PC-3 (cell line): Measurements from ENCODE around the gene ARF1. TPM values are rescaled to one million over a fixed set of nuclear protein-coding genes. Genes with fewer than 3 reads are reported as not detected.

Experiments
- ATAC-seq: fragments of 200-7000 bp; cut with Tn5 transposase; 2 replicates; pipeline ENCODE4 v1.9.1; 2020; ENCODE audit warnings: mild to moderate bottlenecking, moderate library complexity
- BruUV-seq: library from RNA; stranded (reverse); fragments of 400-500 nt; replicated peaks from 2 replicates; lab custom pipeline; 2021; lab: Mats Ljungman, UMichigan
- CTCF ChIA-PET: fragments of 300-600 bp; sonication (Branson Sonifier 250); formaldehyde crosslinking; loops from one replicate; lab custom pipeline; 2022; ENCODE audit warnings: antibody characterized with exemption; lab: Charles Lee
- POLR2A ChIA-PET: fragments of 300-600 bp; sonication (Branson Sonifier 250); formaldehyde crosslinking; loops from one replicate; lab custom pipeline; 2022; ENCODE audit warnings: antibody characterized with exemption; ENCODE audit not compliant: unreplicated experiment; lab: Charles Lee
- DNase-seq: peaks from one replicate; pipeline ENCODE4 v3.0.0-alpha.2; 2015
- H2AFZ ChIP-seq: fragments of 300-600 bp; sonication (generic); 2 replicates; pipeline ENCODE4 v1.6.0; 2016; ENCODE audit warnings: antibody characterized with exemption, low read length
- H3F3A ChIP-seq: fragments of 300-600 bp; sonication (generic); one replicate; pipeline ENCODE4 v1.6.0; 2017; ENCODE audit warnings: antibody characterized with exemption, low read length, control low read depth, mild to moderate bottlenecking; ENCODE audit not compliant: unreplicated experiment
- H3K27ac ChIP-seq: fragments of 300-600 bp; sonication (generic); 2 replicates; pipeline ENCODE4 v1.5.1; 2016; ENCODE audit warnings: mild to moderate bottlenecking, low read length
- H3K27me3 ChIP-seq: fragments of 300-600 bp; sonication (generic); 2 replicates; pipeline ENCODE4 v1.6.1; 2016; ENCODE audit warnings: low read length, mixed read lengths
- H3K36me3 ChIP-seq: fragments of 300-600 bp; sonication (generic); 2 replicates; pipeline ENCODE4 v1.6.1; 2016; ENCODE audit warnings: low read depth, mixed run types, low read length, mixed read lengths
- H3K4me1 ChIP-seq: fragments of 300-600 bp; sonication (generic); 2 replicates; pipeline ENCODE4 v1.5.1; 2016; ENCODE audit warnings: low read length; ENCODE audit not compliant: insufficient read depth
- H3K4me2 ChIP-seq: fragments of 300-600 bp; sonication (generic); 2 replicates; pipeline ENCODE4 v1.6.0; 2016; ENCODE audit warnings: low read length
- H3K4me3 ChIP-seq: fragments of 300-600 bp; sonication (generic); 2 replicates; pipeline ENCODE4 v1.5.1; 2016; ENCODE audit warnings: mild to moderate bottlenecking, low read length, mixed read lengths
- H3K79me2 ChIP-seq: fragments of 300-600 bp; sonication (generic); 2 replicates; pipeline ENCODE4 v1.6.1; 2017; ENCODE audit warnings: low read length, mixed read lengths
- H3K9ac ChIP-seq: fragments of 300-600 bp; sonication (generic); 2 replicates; pipeline ENCODE4 v1.6.0; 2016; ENCODE audit warnings: mild to moderate bottlenecking, low read length
- H3K9me2 ChIP-seq: fragments of 300-600 bp; sonication (generic); replicated peaks from 2 replicates; pipeline ENCODE4 v1.6.1; 2016; ENCODE audit warnings: mixed run types, low read length, mixed read lengths
- H3K9me3 ChIP-seq: fragments of 300-600 bp; sonication (generic); 2 replicates; pipeline ENCODE4 v1.6.1; 2016; ENCODE audit warnings: low read length, mixed read lengths
- H4K20me1 ChIP-seq: fragments of 300-600 bp; sonication (generic); 2 replicates; pipeline ENCODE4 v1.6.1; 2016; ENCODE audit warnings: low read length, mixed read lengths
- EZH2 ChIP-seq: fragments of 300-600 bp; sonication (generic); IDR thresholded peaks from one replicate; pipeline ENCODE4 v1.6.1; 2017; ENCODE audit warnings: antibody characterized with exemption, mild to moderate bottlenecking, low read length; ENCODE audit not compliant: unreplicated experiment
- EZH2phosphoT487 ChIP-seq: fragments of 300-600 bp; sonication (generic); IDR thresholded peaks from 2 replicates; pipeline ENCODE4 v1.6.1; 2018; ENCODE audit warnings: mild to moderate bottlenecking, antibody characterized with exemption, low read length, borderline replicate concordance
- intact Hi-C: fragments of 100-400 bp; cut with micrococcal nuclease; formaldehyde crosslinking; loops from 2 replicates; pipeline ENCODE4 v1.9.0; 2023
- total RNA-seq: library from RNA; depleted of rRNA; stranded (reverse); fragments of >200 nt; gene quantifications from 2 replicates; pipeline ENCODE4 v1.2.3, GENCODE V29; 2014
- TF ChIP-seq, protein P1 (sequence below): fragments of 300-600 bp; sonication (generic); conservative IDR thresholded peaks from 2 replicates; pipeline ENCODE4 v1.5.1; 2017; ENCODE audit warnings: antibody characterized with exemption, low read depth, mild to moderate bottlenecking, low read length

Gene ARF1
- total RNA-seq, 1 experiment from 2014 or later: 688 TPM

DNA sequence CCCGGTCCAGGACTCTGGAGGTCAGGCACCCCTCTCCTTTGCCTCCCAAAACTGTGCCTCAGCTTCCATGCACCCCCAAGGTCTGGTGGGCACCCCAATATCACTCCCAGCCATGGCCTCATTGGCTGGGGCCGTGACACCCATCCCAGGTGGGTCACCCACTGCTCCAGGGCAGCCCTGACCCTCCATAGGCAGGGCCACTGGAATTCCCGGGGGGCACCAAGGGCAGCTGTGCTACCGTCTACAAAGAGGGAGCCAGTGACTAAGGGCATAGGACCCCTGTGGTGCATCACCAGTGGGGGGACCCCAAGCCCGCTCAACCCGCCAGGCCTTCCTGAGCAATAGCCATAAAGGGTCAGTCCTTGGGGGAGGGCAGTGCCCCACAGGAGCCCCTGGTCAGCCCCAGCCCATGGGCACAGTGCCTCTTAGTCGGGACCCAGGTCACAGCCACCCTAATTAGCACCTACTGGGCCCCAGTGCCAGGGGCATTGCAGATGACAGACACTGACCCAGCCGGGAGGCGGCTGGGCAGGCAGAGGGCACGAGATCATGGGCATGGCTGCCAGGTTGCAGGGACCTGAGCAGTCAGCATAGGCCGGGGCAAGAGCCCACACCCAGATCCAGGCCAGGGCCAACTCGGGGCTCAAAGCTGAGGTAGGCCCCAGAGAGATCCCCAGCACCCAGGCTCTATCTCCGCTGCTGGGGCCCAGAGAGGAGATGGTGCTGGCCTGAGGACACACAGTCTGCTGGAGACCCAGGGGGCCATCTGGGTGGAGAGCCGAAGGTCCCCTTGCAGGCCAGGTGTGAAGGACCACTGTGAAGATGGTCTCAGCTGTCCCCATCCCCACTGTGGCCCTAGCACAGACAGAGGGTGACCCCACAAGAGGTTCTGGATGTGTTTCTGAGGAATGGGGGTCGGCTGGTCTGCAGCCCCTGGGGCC is 19.0 kb upstream of the ARF1 start:
- intact Hi-C loops: no loop called here
- H3K27ac ChIP-seq: no peak overlapping the region
- no peak overlapping the region for H3K9ac ChIP-seq
- peaks cover 9% of the 10 kb centered on the region for H3K27me3 ChIP-seq
- no peaks in the 10 kb centered on the region for H3K9me2 ChIP-seq
- no TSS peak for BruUV-seq
- H3K4me1 ChIP-seq: 0 out of 2 replicates have a peak, but pooled peaks cover 4% of the 10 kb centered on the region
- H3K4me3 ChIP-seq: no peak overlapping the region
- no peaks in the 10 kb centered on the region for H3K9me3 ChIP-seq
- no peak for ATAC-seq
- no peak for DNase-seq
- no peak overlapping the region for H2AFZ ChIP-seq
- no peaks in the 10 kb centered on the region for H3F3A ChIP-seq
- ChIA-PET POLR2A (no interaction called here), CTCF (no interaction called here)
- no peaks in the 10 kb centered on the region for H4K20me1 ChIP-seq
- H3K36me3 ChIP-seq: no peaks in the 10 kb centered on the region
- H3K4me2 ChIP-seq: no peak overlapping the region
- TF ChIP-seq, protein P1, sequence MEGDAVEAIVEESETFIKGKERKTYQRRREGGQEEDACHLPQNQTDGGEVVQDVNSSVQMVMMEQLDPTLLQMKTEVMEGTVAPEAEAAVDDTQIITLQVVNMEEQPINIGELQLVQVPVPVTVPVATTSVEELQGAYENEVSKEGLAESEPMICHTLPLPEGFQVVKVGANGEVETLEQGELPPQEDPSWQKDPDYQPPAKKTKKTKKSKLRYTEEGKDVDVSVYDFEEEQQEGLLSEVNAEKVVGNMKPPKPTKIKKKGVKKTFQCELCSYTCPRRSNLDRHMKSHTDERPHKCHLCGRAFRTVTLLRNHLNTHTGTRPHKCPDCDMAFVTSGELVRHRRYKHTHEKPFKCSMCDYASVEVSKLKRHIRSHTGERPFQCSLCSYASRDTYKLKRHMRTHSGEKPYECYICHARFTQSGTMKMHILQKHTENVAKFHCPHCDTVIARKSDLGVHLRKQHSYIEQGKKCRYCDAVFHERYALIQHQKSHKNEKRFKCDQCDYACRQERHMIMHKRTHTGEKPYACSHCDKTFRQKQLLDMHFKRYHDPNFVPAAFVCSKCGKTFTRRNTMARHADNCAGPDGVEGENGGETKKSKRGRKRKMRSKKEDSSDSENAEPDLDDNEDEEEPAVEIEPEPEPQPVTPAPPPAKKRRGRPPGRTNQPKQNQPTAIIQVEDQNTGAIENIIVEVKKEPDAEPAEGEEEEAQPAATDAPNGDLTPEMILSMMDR: no peak
- TF ChIP-seq EZH2 (no peak), EZH2phosphoT487 (no peak)
- no peaks in the 10 kb centered on the region for H3K79me2 ChIP-seq

DNA sequence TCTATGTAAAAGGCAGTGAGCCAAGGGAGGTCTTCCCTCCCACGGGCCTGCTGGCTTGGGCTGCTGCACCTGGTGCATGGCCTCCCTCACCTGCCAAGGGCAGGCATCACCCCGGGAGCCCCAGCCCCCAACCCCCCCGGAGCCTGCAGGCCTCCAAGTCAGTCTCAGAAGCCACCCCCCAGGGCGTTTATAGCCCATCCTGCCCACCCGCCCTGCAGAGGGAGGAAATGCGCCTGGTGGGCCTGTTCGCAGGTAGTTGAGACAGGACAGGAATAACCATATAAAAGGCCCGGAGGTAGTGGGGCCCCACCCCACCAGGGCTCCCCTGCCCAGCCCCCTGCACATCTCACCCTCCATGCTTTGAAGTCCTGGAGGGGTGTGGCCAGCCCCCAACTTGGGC is 18.2 kb upstream of the ARF1 start:
- ChIA-PET POLR2A (no interaction called here), CTCF (no interaction called here)
- Histone ChIP-seq H3K9me2 (no peaks in the 10 kb centered on the region), H3K4me1 (0 out of 2 replicates have a peak, but pooled peaks cover 4% of the 10 kb centered on the region), H3K36me3 (no peaks in the 10 kb centered on the region), H3K27ac (no peak overlapping the region), H3K79me2 (no peaks in the 10 kb centered on the region), H4K20me1 (no peaks in the 10 kb centered on the region), H3F3A (no peaks in the 10 kb centered on the region), H3K4me2 (no peak overlapping the region), H3K9me3 (no peaks in the 10 kb centered on the region), H3K9ac (no peak overlapping the region), H3K4me3 (no peak overlapping the region), H2AFZ (no peak overlapping the region), H3K27me3 (peaks cover 9% of the 10 kb centered on the region)
- ATAC-seq (no peak), DNase-seq (no peak)
- intact Hi-C loops: no loop called here
- TF ChIP-seq, protein P1: no peak
- no peak for TF ChIP-seq EZH2phosphoT487
- no peak for TF ChIP-seq EZH2
- no TSS peak for BruUV-seq
